ENCODE data around the gene RASL10A. TPM values are rescaled to one million over a fixed set of nuclear protein-coding genes. Genes with fewer than 3 reads are reported as not detected.

RASL10A gene
- total RNA-seq, 1 experiment from 2014 or later = not detected

DNA sequence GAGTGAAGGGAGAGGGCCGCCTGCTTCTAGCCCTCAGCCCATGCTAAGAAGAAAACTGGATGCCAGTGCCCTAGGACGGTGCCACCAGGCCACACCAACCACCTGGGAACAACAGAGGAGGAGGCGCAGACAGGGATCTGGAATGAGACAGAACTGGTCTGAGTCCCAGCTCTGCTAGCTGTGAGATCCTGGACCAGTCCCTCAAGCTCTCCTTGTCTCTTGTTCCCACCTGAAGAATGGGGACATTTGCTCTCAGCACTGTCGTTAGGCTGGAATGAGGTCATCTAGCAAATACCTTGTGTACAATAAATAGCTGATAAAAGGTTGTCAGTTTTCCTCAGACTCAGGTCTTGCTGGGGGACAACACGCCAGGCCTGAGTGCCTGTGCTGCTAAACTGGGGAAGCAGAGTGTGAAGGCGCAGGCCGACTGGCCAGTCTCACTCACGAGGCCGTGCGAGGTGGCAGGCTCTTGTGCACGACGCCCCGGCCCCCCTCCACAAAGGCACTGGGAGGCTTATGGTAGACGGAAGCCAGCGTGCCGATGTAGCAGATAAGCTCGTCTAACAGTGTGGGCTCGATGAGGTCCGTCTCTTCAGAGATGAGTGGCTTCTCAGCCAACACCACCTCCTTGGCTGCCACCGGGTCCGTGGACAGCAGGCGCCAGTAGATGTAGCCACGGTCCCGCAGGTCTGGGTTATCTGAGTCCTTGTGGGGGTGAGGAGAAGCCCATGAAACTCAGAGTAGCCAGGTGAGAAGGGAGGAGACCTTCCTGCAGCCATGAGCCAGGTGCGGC is 25.8 kb upstream of the RASL10A start:
- no peak for DNase-seq (ENCODE audit: low read depth)
- in situ Hi-C loops (cut with HindIII; ENCODE audit: low pct_unique_long_range_greater_than_20kb, low sequenced_read_pairs) = no loop called here

DNA sequence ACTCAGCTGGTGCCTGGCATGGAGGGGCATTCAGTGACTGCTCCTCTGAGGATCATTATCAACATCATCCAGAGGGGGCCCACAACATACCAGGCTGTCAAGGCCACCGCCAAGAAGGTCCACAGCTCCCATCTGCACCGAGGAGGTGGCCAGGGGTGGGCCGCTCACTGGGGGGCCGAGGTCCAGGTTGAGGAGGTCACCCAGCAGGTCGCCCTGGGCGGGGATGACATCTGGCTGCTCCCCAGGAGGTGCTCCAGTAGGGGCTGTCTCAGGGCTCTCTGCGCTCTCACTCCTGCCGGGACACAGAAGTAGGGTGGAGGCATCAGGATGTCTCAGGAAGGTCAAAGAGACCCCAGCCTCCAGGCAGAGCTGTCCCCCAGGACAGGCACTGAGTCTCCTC is 25.1 kb upstream of the RASL10A start:
- DNase-seq (ENCODE audit: low read depth) = no peak
- in situ Hi-C loops (cut with HindIII; ENCODE audit: low pct_unique_long_range_greater_than_20kb, low sequenced_read_pairs) = no loop called here

DNA sequence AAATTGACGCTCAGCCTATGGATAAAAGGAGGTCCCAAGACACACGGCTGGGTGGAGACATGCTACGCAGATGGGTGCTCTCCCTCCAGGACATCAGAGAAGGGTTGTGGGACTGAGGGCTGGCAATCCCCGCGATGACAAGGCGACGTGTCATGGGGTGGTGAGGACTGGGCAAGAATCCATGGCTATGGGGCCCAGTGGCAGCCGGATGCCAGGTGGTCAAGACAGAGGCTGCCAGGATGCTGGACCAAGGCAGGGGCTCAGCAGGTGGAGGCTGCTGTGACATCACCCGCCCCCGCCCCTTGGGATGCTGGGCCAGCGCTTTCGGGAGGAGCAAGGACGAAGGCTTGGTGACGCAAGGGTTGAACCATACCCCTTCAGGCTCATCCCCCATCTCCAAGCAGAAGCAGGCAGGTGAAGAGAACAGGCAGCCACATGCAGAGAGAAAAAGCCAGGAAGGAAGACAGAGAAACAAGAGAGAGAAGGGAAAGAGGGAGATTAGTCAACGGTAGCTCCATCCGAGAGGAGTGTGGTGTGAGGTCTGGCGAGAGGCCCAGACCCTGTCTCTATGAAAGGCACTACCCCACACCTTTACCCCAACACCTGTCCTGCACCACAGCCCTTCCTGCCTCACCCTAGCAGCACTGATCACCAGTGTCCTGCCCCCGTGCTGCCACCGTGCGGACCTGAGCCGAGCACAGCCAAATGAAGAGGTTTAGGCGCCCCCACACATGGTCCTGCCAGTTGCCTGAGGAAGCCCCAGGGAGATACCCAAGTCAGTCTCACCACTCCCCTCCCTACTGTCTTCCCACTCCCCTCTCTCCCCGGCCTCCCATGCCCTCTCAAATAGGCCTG is 24.1 kb upstream of the RASL10A start:
- in situ Hi-C loops (cut with HindIII; ENCODE audit: low pct_unique_long_range_greater_than_20kb, low sequenced_read_pairs) = no loop called here
- no peak for DNase-seq (ENCODE audit: low read depth)

DNA sequence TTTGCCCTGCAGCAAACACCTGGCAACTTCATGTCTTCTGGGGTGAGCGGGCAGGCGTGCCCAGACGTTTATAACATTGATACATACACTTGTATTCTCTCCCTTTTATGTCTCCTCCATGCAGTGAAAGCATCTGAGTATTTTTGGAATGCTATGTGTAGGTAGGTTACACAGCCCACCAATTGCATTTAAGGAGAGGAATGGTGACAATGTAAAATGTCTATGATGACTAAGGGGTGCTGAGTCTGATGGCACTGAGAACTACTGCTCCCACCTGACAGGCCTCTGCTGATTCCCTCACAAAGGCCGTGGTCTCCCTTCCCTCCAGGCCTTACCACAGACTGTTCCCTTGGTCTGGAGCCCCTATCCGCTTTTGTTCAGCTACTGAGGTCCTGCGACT is 22.9 kb upstream of the RASL10A start:
- in situ Hi-C loops (cut with HindIII; ENCODE audit: low pct_unique_long_range_greater_than_20kb, low sequenced_read_pairs) = no loop called here
- DNase-seq (ENCODE audit: low read depth) = no peak

DNA sequence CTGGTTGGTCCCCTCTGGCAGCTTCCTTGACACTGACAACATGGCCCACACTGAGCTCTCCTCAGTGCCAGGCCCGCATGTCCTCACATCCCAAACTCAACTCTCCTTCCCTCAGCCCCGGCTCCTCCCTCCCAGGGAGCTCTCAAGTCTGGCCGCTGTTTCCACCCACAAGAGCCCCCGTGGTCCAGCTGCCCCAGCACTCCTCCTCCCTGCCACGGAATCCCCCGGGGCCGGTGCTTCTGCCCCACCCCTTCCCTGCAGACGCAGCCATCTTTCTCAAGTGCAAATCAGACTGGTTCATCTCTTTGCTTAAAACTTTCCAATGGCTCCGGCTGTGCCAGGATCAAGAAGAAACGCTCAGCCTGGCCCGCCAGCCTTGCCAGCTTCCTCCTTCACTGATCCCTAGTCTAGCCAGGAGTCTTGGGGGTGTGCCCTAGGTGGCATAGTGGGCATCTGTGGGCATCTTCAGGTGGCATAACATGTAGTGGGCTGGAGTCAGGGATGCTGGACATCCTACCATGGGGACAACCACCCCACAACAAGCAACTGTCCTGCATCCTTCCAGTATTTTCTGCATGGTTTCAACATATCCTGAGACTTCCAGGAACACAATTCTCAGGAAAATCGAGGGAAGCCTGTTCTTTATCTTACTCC is 22.3 kb upstream of the RASL10A start:
- DNase-seq (ENCODE audit: low read depth) = no peak
- in situ Hi-C loops (cut with HindIII; ENCODE audit: low pct_unique_long_range_greater_than_20kb, low sequenced_read_pairs) = no loop called here

DNA sequence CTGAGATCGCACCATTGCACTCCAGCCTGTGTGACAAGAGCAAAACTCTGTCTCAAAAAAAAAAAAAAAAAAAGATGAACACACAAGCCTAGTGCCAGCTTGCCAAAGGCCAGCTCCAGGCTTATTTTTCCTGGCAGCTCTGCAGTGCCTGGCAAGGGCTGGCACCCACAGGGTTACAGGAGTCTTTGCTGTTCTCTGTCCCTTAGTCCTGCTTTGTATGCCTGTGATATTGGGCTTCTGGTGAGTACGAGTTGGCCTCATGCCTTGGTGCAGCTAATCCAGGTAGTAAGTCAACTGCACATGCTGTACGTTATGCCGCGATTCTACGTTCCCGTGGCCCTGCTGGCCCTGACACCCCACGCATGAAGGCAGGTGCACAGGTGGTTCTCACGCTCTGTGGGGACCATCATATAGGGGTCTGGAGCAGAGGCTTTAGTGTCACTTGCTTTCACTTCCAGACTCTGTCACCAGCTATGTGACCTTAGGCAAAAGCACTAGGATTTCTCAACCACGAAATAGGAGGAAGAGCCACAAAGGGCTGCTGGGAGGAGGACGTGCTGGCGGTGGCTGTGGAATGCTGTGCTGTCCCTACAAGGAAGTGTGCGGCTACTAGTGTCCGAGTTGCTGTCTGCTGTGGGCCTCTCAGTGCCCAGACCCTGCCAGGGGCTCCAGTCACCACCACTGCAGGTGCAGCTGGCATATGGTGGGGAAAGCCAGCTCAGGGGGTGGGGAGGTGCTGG is 21.4 kb upstream of the RASL10A start:
- in situ Hi-C loops (cut with HindIII; ENCODE audit: low pct_unique_long_range_greater_than_20kb, low sequenced_read_pairs) = no loop called here
- DNase-seq (ENCODE audit: low read depth) = no peak

DNA sequence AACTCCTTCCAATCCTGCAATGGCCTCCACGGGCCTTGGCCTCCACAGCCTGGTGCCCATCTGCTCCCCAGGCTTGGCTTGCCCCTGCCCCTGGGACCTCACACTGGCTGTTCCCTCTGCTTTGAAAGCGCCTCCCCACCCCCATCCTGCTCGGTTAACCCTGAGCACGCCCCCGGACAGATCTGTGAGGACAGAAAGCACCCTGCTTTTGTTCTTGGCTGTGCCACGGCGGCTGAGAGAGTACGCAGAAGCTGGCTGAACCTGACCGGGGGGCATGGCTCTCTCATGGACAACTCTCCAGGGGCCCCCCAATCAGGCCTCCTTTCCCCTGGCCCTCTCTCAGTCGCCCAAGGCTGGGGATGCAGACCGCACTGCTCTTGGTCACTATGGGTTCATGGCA is 20.2 kb upstream of the RASL10A start:
- in situ Hi-C loops (cut with HindIII; ENCODE audit: low pct_unique_long_range_greater_than_20kb, low sequenced_read_pairs) = no loop called here
- no peak for DNase-seq (ENCODE audit: low read depth)

DNA sequence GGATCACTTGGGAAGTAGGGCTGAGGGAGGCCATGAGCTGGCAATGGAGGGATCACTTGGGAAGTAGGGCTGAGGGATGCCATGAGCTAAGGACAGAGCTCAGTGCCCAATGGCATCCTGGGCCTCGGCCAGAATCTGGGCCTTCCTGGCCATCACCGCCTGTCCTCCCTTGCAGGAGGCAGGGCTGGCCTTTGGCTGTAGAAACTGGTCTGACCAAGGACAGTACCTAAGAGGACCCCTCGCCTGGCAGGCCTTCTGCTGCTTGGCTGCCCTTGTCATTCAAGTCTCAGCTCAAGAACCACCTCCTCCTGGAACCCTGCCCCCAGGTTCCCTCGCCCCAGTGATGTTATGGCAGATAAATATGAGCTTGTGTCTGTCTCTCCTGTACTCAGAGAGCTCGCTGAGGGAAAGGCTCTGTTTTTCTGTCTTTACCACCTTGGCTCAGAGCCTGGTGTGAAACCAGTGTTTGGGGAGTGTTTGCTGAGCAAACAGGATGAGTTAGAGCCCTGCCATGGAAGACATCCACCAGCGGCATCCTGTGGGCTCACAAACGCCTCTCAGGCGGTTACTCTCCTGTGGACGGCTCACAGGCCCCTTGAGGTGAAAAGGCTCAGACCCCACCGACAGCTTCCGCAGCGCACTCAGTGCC is 19.3 kb upstream of the RASL10A start:
- in situ Hi-C loops (cut with HindIII; ENCODE audit: low pct_unique_long_range_greater_than_20kb, low sequenced_read_pairs) = no loop called here
- no peak for DNase-seq (ENCODE audit: low read depth)

DNA sequence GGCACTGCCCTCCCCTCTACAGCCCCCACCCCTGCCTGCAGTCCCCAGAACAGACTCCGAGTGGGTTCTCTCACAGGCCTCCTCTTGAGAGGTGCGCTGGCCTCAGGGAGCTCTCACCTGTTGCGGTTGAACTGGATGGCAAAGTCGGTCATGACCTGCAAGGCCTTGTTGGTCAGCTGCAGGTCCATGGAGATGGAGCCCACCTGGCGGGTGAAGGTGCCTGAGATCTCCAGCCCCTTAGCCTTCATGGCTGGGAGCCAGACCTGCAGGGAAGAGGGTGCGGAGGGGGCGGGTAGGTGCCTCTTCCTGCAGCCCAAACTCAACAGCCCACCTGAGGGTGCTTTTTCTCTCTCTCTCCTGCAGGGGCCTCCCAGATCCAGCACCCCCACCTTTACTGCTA is 18.7 kb upstream of the RASL10A start:
- in situ Hi-C loops (cut with HindIII; ENCODE audit: low pct_unique_long_range_greater_than_20kb, low sequenced_read_pairs) = no loop called here
- no peak for DNase-seq (ENCODE audit: low read depth)

DNA sequence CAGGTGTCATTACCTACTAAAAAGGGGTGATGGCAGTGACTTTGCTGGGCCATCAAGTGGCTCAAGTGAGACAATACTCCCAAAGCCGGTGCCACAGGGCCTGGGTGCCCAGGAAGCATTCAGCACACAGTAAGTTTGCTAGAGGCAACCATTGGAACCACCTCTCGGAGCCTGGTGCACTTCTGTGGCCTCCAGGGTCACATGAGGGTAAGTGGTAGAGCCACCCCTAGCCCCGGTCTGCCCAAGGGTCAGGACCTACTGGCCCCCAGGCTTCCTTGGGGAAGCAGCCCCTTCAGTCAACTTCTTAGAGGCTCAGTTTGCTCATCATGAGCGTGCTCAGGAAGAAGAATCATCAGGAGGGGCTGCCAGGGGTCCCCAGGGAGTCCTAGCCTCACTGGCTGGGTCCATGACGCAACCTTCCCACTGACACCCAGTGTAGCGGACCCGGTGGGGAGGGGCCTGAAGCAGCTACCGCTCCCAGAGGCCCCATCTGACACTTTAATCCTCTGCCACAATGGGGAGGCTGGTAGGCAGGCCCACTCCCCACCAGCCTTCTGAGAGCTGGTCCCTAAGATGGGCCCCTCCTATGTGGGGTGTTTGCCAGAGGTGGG is 17.5 kb upstream of the RASL10A start:
- in situ Hi-C loops (cut with HindIII; ENCODE audit: low pct_unique_long_range_greater_than_20kb, low sequenced_read_pairs) = no loop called here

DNA sequence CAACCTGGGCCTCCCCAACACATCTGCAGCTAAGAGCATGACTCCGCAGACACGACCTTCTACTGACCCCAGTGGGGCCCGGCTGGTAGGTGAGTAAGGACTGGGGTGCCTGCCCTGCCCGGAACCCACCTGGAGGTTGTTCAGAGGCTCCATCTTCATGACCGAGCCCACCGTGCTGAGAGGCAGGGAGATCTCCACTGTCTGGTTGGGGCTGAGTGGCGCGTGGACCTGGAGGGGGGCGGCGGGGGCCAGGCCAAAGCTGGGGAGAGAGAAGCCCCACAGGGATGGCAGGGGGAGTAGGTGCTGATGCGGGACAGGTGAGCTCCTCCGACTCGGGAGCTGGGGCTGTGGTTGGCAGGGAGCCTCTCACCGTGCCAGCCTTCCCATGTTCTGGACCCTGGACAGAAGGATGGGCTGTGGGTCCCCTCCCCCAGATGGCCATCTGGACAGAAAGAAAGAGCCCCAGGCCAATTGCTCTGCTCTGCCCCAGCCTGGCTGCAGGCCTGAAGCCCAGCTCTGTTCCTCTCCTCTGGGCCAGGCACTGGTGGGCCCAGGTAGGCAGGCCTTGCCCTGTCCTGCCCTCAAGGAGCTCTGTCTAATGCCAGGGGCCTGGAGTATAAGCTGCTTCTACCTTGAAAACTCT is 16.3 kb upstream of the RASL10A start:
- in situ Hi-C loops (cut with HindIII; ENCODE audit: low pct_unique_long_range_greater_than_20kb, low sequenced_read_pairs) = no loop called here

More for the DNA sequence above, 17.5 kb upstream of the RASL10A start:
- DNase-seq (ENCODE audit: low read depth) = no peak

DNA sequence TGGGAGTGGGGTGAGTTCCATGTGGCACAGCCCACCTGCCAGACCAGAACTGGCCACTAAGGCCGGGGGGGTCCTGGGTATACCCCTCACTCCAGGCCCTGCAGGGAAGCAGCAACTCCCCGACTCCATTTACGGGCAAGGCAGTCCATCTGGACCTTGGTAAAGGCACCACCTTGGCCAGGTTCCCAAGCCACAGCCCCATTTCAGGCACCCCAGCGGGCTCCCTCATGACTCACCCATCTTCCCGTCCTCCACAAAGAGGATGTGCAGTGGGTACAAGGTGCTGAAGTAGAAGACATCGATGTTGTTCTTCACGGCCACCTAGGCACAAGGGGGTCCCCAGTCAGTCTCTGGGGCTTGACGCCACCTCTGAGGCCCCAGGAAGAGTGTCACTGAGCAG is 15.7 kb upstream of the RASL10A start:
- in situ Hi-C loops (cut with HindIII; ENCODE audit: low pct_unique_long_range_greater_than_20kb, low sequenced_read_pairs) = no loop called here
- DNase-seq (ENCODE audit: low read depth) = no peak

More for the DNA sequence above, 16.3 kb upstream of the RASL10A start:
- DNase-seq (ENCODE audit: low read depth) = no peak

DNA sequence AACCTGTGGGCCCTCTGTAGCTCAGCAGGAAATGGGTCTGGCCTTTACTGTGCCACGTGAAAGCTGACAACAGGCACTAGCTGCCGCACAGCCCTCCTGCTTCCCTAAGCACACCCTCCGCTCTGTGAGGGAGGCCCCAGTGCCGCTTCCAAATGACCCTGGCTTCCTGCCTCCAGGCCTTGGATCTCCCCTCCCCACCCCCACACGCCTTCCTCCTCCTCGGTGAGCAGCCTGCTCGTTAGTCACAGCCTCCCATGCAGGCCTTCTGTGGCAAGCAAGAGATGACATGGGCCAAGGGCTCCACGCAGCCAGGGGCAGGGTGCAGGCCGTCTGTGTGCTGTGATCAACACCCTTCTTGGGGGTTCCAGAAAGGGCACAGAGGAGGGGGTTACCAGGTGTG is 15.3 kb upstream of the RASL10A start:
- DNase-seq (ENCODE audit: low read depth) = no peak

DNA sequence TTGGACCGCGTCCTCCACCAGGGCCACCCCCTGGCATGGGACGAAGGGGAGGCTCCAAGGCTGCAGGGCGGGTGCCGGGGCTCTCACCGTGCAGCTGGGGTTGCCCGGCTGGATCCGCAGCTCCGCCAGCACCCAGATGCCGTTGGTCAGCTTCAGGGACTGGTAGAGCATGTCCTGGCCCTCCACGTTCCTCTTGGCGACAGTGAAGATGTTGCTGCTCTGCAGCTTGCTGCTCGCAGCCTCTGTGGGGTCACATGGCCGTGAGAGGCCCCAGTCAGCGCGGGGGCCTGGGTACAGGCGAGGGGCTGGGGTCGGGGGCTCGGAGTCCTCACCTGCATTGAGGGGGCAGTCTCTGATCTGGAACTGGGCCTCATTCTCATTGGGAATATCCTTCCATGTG is 14.8 kb upstream of the RASL10A start:
- in situ Hi-C loops (cut with HindIII; ENCODE audit: low pct_unique_long_range_greater_than_20kb, low sequenced_read_pairs) = no loop called here
- no peak for DNase-seq (ENCODE audit: low read depth)

More for the DNA sequence above, 15.3 kb upstream of the RASL10A start:
- in situ Hi-C loops (cut with HindIII; ENCODE audit: low pct_unique_long_range_greater_than_20kb, low sequenced_read_pairs) = no loop called here

DNA sequence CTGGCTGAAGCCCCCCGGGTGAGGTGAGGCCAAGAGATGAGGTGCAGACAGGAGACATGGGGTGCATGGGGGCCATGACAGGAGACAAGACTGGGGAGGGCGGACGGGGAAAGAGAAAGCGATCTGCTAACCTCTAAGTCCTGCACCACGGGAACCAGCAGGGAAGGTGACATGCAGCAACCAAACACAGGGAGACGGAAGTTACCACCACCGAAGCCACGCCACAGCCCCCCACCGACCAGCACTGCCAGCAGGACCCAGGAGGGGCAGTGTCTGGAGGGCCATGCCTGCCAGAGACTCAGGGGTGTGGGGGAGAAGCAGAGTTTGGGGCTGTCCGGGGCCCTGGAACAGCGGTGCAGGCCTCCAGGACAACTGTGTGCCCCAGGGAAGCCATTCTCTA is 14.1 kb upstream of the RASL10A start:
- in situ Hi-C loops (cut with HindIII; ENCODE audit: low pct_unique_long_range_greater_than_20kb, low sequenced_read_pairs) = no loop called here
- no peak for DNase-seq (ENCODE audit: low read depth)

DNA sequence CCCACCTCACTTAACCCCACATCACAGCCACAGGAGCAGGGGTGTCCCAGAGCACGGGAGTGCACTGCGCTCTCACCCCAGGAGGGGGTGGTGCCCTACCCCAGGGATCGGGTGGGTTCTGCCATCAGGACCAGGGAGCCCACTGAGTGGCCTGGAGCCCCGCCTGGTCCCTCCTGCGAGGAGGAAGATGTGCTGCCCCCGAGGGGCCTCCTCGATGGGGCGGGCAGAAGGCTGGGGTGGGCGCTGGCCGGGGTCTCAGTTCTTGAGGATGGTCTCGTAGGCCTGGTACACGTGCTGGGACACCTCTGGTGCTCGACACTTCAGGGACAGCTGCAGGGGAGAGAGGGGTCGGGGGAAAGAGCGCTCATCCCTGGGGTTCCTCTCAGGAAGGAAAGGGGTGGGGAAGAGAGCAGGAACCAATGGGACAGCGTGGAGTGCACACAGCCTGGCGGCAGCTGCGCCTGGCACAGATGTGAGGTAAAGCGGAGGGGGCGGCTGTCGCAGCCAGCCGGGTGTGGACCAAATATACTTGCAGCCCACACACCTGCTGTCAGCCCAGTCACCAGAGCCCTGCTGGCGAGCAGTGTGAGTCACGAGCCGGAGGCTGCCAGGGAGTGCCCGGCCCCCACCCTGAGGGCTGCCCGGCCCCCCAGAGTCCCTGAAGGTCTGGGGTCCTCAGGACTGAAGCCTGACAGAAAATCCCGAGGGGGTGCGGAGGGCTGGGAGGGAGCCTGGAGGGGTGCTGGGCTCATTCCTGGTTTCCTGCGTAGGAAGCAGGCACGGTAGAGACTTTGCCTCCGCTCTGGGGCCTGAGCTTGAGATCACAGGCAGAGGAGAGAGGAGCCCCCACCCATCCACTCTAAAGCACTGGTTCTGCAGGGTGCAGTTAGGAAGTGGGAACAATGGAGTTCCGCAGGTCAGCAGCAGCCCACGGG is 13.3 kb upstream of the RASL10A start:
- in situ Hi-C loops (cut with HindIII; ENCODE audit: low pct_unique_long_range_greater_than_20kb, low sequenced_read_pairs) = no loop called here
- no peak for DNase-seq (ENCODE audit: low read depth)
